ENCODE data around the gene CYP26B1. TPM values are rescaled to one million over a fixed set of nuclear protein-coding genes. Genes with fewer than 3 reads are reported as not detected.
A peak's percentile ranks its signal among the peaks of the same experiment; 100 is the strongest.

Gene CYP26B1
- total RNA-seq, 1 experiment from 2014 or later, result 1.7 TPM

DNA sequence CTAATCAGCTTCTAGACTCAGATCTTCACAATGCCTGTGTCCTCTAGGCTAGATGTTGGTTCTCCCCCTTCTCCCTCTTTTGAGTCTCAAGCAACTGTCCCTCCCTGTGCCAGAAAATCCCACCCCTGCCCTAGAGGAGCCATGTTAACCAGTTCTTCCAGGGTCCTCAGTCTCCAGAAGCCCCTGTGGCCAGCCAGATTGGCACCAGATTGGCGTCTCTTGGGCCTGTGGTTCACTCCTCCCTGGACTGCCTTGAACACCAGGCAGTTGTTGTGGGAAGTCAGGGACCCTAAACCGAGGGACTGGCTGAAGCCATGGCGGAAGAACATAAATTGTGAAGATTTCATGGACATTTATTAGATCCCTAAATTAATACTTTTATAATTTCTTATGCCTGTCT is 36.6 kb downstream of the CYP26B1 start:
- ChIA-PET CTCF (no interaction called here), POLR2A (no interaction called here)
- intact Hi-C loops (cut with micrococcal nuclease; ENCODE audit: unreplicated experiment), result no loop called here
- Mint-ChIP-seq H3K27me3 (ENCODE audit: insufficient read depth, unreplicated experiment) (peaks cover 12% of the 10 kb centered on the region), H3K27ac (ENCODE audit: unreplicated experiment) (no peak overlapping the region), H3K4me3 (ENCODE audit: unreplicated experiment) (no peak overlapping the region), H3K9me3 (ENCODE audit: unreplicated experiment) (peaks cover 9% of the 10 kb centered on the region), H3K36me3 (ENCODE audit: insufficient read depth, unreplicated experiment) (no peaks in the 10 kb centered on the region), H3K4me1 (ENCODE audit: low read depth, unreplicated experiment) (no peaks in the 10 kb centered on the region)
- no peaks in the 10 kb centered on the region for H3K36me3 ChIP-seq (ENCODE audit: control insufficient read depth, insufficient read depth, low read length)
- peaks cover 10% of the 10 kb centered on the region for H3K4me1 ChIP-seq
- no peaks in the 10 kb centered on the region for H3K9me3 ChIP-seq
- BruUV-seq (replicated peaks), result no TSS peak
- DNase-seq, result no peak
- TF ChIP-seq, protein P1, sequence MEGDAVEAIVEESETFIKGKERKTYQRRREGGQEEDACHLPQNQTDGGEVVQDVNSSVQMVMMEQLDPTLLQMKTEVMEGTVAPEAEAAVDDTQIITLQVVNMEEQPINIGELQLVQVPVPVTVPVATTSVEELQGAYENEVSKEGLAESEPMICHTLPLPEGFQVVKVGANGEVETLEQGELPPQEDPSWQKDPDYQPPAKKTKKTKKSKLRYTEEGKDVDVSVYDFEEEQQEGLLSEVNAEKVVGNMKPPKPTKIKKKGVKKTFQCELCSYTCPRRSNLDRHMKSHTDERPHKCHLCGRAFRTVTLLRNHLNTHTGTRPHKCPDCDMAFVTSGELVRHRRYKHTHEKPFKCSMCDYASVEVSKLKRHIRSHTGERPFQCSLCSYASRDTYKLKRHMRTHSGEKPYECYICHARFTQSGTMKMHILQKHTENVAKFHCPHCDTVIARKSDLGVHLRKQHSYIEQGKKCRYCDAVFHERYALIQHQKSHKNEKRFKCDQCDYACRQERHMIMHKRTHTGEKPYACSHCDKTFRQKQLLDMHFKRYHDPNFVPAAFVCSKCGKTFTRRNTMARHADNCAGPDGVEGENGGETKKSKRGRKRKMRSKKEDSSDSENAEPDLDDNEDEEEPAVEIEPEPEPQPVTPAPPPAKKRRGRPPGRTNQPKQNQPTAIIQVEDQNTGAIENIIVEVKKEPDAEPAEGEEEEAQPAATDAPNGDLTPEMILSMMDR (IDR thresholded peaks at IDR 0.05; ENCODE audit: insufficient read depth in 1 of 2, low read depth in 1 of 2, low read length in 1 of 2, severe bottlenecking in 1 of 2, unreplicated experiment in 1 of 2), result no peak
- no peak overlapping the region for H3K4me3 ChIP-seq (ENCODE audit: low read depth, low read length)
- no peaks in the 10 kb centered on the region for H3K27me3 ChIP-seq (replicated peaks; ENCODE audit: control insufficient read depth, insufficient read depth, low read length)

DNA sequence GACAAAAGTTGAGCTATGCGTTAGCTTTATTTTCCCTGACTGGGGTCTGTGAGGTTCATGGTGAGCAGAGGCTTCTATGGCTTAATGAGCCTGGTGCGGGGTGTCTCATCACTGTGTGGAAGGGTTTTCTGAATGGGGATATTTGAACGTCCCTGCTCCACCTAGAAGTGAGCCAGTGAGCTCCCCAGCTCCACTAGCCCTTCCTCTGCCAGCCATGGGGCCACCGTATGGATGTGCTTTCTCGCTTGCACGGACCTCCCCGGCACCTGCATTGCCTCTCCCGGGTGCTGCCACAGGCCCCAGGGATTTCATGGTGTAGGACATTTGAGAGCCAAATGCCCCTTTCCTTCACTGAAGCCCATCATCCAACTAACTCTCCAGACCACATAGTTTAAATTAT is 37.8 kb downstream of the CYP26B1 start:
- Histone ChIP-seq H3K27me3 (replicated peaks; ENCODE audit: control insufficient read depth, insufficient read depth, low read length) (no peaks in the 10 kb centered on the region), H3K4me3 (ENCODE audit: low read depth, low read length) (no peak overlapping the region), H3K36me3 (ENCODE audit: control insufficient read depth, insufficient read depth, low read length) (no peaks in the 10 kb centered on the region), H3K9me3 (no peaks in the 10 kb centered on the region), H3K4me1 (no peaks in the 10 kb centered on the region)
- Mint-ChIP-seq H3K27ac (ENCODE audit: unreplicated experiment) (no peak overlapping the region), H3K27me3 (ENCODE audit: insufficient read depth, unreplicated experiment) (peaks cover 12% of the 10 kb centered on the region), H3K4me3 (ENCODE audit: unreplicated experiment) (no peak overlapping the region), H3K9me3 (ENCODE audit: unreplicated experiment) (peaks cover 9% of the 10 kb centered on the region), H3K4me1 (ENCODE audit: low read depth, unreplicated experiment) (no peaks in the 10 kb centered on the region), H3K36me3 (ENCODE audit: insufficient read depth, unreplicated experiment) (no peaks in the 10 kb centered on the region)
- DNase-seq, result no peak
- no TSS peak for BruUV-seq (replicated peaks)
- intact Hi-C loops (cut with micrococcal nuclease; ENCODE audit: unreplicated experiment), result no loop called here
- TF ChIP-seq, protein P1 (IDR thresholded peaks at IDR 0.05; ENCODE audit: insufficient read depth in 1 of 2, low read depth in 1 of 2, low read length in 1 of 2, severe bottlenecking in 1 of 2, unreplicated experiment in 1 of 2), result no peak
- ChIA-PET CTCF (no interaction called here), POLR2A (no interaction called here)

DNA sequence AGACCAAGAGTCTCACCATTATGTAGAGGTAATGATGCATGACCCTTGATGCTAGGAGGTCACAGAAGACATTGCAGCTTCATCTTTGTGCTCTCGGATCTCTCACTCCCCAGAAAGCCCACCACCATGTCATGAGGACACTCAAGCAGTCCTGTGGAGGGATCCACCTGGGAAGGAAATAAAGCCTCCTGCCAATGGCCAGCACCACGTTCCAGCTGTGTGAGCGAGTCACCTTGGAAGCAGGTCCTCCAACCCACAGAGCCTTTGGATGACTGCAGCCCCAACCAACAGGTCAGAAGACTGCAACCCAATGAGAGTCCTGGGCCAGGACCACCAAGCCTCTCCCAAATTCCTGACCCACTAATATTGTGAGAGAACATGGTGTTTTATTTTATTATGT is 38.4 kb downstream of the CYP26B1 start:
- H3K9me3 Mint-ChIP-seq (ENCODE audit: unreplicated experiment), result peaks cover 9% of the 10 kb centered on the region

More for the DNA sequence above, 38.4 kb downstream of the CYP26B1 start:
- Mint-ChIP-seq H3K27me3 (ENCODE audit: insufficient read depth, unreplicated experiment) (peaks cover 12% of the 10 kb centered on the region), H3K4me3 (ENCODE audit: unreplicated experiment) (no peak overlapping the region), H3K4me1 (ENCODE audit: low read depth, unreplicated experiment) (no peaks in the 10 kb centered on the region), H3K36me3 (ENCODE audit: insufficient read depth, unreplicated experiment) (no peaks in the 10 kb centered on the region), H3K27ac (ENCODE audit: unreplicated experiment) (no peak overlapping the region)
- Histone ChIP-seq H3K4me1 (no peaks in the 10 kb centered on the region), H3K4me3 (ENCODE audit: low read depth, low read length) (no peak overlapping the region), H3K27me3 (replicated peaks; ENCODE audit: control insufficient read depth, insufficient read depth, low read length) (no peaks in the 10 kb centered on the region), H3K9me3 (no peaks in the 10 kb centered on the region), H3K36me3 (ENCODE audit: control insufficient read depth, insufficient read depth, low read length) (no peaks in the 10 kb centered on the region)
- BruUV-seq (replicated peaks), result no TSS peak
- intact Hi-C loops (cut with micrococcal nuclease; ENCODE audit: unreplicated experiment), result no loop called here
- POLR2A ChIA-PET, result no interaction called here
- CTCF ChIA-PET, result no interaction called here
- TF ChIP-seq, protein P1 (IDR thresholded peaks at IDR 0.05; ENCODE audit: insufficient read depth in 1 of 2, low read depth in 1 of 2, low read length in 1 of 2, severe bottlenecking in 1 of 2, unreplicated experiment in 1 of 2), result no peak
- DNase-seq, result peak in 1 of 2 experiments; percentile 18
